ENCODE results near the gene RYR1. TPM values are rescaled to one million over a fixed set of nuclear protein-coding genes. Genes with fewer than 3 reads are reported as not detected.

Gene RYR1
- total and polyA plus RNA-seq, 2 of the 13 experiments (the other 11 are each of a cell fraction or from before 2014, with no cell fraction given): 0.03 TPM; not detected in 1

GRCh38 chr19:38632476-38633213 lies 199.2 kb downstream of the RYR1 start:
- ChIA-PET CTCF (ENCODE audit: low intra/inter-chr PET ratio, low total read pairs) (no interaction called here), POLR2A (interaction anchor here (3.1 kb wide), 1 partner anchor 13 kb away, joined by 16 read pairs; the partner anchor contains the start of gene EIF3K)
- in situ Hi-C loops (cut with HindIII; ENCODE audit: extremely low pct_ligation_motif_present, low pct_unique_long_range_greater_than_20kb) (loop anchor here (10.0 kb wide), 1 partner anchor 88 kb away; no protein-coding TSS in a partner anchor), intact Hi-C loops (cut with micrococcal nuclease; ENCODE audit: unreplicated experiment) (loop anchor here (5.0 kb wide), 1 partner anchor 230 kb away; the partner anchor contains the start of gene FAM98C)
- Histone ChIP-seq H2AFZ (ENCODE audit: low read length) (no peak overlapping the region), H3K4me2 (ENCODE audit: low read depth, low read length) (no peak overlapping the region), H3K9ac (ENCODE audit: insufficient read depth, low read depth, low read length) (no peak overlapping the region), H3K79me2 (ENCODE audit: insufficient read depth, low read length) (no peaks in the 10 kb centered on the region), H3K27ac (ENCODE audit: extremely low read length, insufficient read depth, low read length) (no peak overlapping the region), H3K4me3 (replicated peaks in 1 of 3; ENCODE audit: insufficient read depth in 1 of 3, low read depth in 2 of 3, low read length in 3 of 3) (no peak overlapping the region), H3K27me3 (ENCODE audit: control insufficient read depth in 1 of 2, insufficient read depth in 2 of 2, low read length in 2 of 2) (no peaks in the 10 kb centered on the region), H3K36me3 (replicated peaks in 1 of 2; ENCODE audit: control insufficient read depth in 1 of 2, insufficient read depth in 2 of 2, low read length in 2 of 2) (peaks cover 7 to 15% of the 10 kb centered on the region in 2 experiments; a peak in 3 of 5 replicates), H3K4me1 (ENCODE audit: insufficient read depth, low read length) (peaks cover 18% of the 10 kb centered on the region), H4K20me1 (ENCODE audit: insufficient read depth, low read length) (0 out of 2 replicates have a peak, but pooled peaks cover 4% of the 10 kb centered on the region), H3K9me3 (ENCODE audit: low read length) (no peaks in the 10 kb centered on the region)
- ATAC-seq (no peak), FAIRE-seq (no peak), DNase-seq (ENCODE audit: low spot score) (no peak)
- TF ChIP-seq ZNF343 (CRISPR knock-in tag; IDR thresholded peaks at IDR 0.05) (no peak), HOXA7 (CRISPR knock-in tag; IDR thresholded peaks at IDR 0.05) (no peak), ZXDC (CRISPR knock-in tag; IDR thresholded peaks at IDR 0.05) (no peak), HIVEP1 (CRISPR knock-in tag; IDR thresholded peaks at IDR 0.05) (no peak), CREM (IDR thresholded peaks at IDR 0.05) (no peak), CREM (CRISPR knock-in tag; IDR thresholded peaks at IDR 0.05) (no peak), ZNF619 (CRISPR knock-in tag; IDR thresholded peaks at IDR 0.05) (no peak), MLLT10 (CRISPR knock-in tag; IDR thresholded peaks at IDR 0.05) (no peak), EZH2 (conservative IDR thresholded peaks at IDR 0.05; ENCODE audit: low read depth, low read length) (no peak), POGZ (CRISPR knock-in tag; IDR thresholded peaks at IDR 0.05) (no peak), MED1 (CRISPR knock-in tag; IDR thresholded peaks at IDR 0.05) (no peak), ZNF629 (CRISPR knock-in tag; conservative IDR thresholded peaks at IDR 0.05) (no peak), ZC3H13 (CRISPR knock-in tag; IDR thresholded peaks at IDR 0.05) (no peak), ZNF44 (CRISPR knock-in tag; IDR thresholded peaks at IDR 0.05) (no peak)
- 96% methylated on average over 10 of the region's 16 CpGs for WGBS (ENCODE audit: low lambda C conversion rate)
- BruUV-seq (replicated peaks): no TSS peak
